Nephron (organoid): ENCODE results near the gene KRTDAP.

Experiments used
- H3K27ac Mint-ChIP-seq, 3 experiments: 2 replicates each; pipeline ENCODE4 v1.8.0; 2020; ENCODE audit warnings: mixed read lengths in 3 of 3, mild to moderate bottlenecking in 2 of 3, moderate library complexity in 1 of 3
- H3K27me3 Mint-ChIP-seq: 2 replicates; pipeline ENCODE4 v1.8.0; 2021; ENCODE audit warnings: low read depth, mild to moderate bottlenecking, moderate library complexity, mixed read lengths
- H3K36me3 Mint-ChIP-seq: 2 replicates; pipeline ENCODE4 v1.8.0; 2020; ENCODE audit warnings: low read depth, mixed read lengths
- H3K4me1 Mint-ChIP-seq: 2 replicates; pipeline ENCODE4 v1.8.0; 2020; ENCODE audit warnings: mixed read lengths
- H3K4me3 Mint-ChIP-seq, 3 experiments: 2 replicates each; pipeline ENCODE4 v1.8.0; 2020; ENCODE audit warnings: mild to moderate bottlenecking in 3 of 3, mixed read lengths in 3 of 3, moderate library complexity in 2 of 3
- H3K9me3 Mint-ChIP-seq: 2 replicates; pipeline ENCODE4 v1.8.0; 2020; ENCODE audit warnings: mixed read lengths
- TF ChIP-seq, protein P1 (sequence below), 3 experiments: fragments of 200-600 bp; sonication (generic); IDR thresholded peaks; one replicate each; pipeline ENCODE4 v1.5.0; 2021; ENCODE audit warnings: antibody characterized with exemption in 3 of 3; ENCODE audit not compliant: unreplicated experiment in 3 of 3

The KRTDAP gene

DNA sequence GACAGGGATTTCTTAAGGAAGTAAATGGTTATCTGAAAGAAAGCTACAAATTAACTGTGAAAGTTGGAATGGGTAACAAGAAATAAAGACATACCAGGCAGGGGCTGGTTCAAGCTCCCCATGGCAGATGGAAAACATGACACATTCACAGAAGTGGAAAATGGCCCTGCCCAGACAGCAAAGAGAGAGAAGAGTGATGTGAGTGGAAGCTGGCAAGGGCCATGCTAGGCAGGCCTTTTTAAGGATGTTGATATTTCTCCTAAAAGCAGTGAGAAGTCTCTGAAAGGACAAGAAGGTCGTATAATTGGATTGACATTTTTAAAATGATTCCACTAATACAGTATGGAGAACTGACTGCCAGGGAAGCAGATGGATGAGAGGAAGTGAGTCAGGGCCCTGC is 45.5 kb downstream of the KRTDAP start:
- Mint-ChIP-seq H3K36me3 (no peaks in the 10 kb centered on the region), H3K27ac (no peak overlapping the region), H3K4me3 (no peak overlapping the region), H3K27me3 (peaks cover 16% of the 10 kb centered on the region), H3K4me1 (peaks cover 10% of the 10 kb centered on the region), H3K9me3 (no peaks in the 10 kb centered on the region)
- TF ChIP-seq, protein P1, sequence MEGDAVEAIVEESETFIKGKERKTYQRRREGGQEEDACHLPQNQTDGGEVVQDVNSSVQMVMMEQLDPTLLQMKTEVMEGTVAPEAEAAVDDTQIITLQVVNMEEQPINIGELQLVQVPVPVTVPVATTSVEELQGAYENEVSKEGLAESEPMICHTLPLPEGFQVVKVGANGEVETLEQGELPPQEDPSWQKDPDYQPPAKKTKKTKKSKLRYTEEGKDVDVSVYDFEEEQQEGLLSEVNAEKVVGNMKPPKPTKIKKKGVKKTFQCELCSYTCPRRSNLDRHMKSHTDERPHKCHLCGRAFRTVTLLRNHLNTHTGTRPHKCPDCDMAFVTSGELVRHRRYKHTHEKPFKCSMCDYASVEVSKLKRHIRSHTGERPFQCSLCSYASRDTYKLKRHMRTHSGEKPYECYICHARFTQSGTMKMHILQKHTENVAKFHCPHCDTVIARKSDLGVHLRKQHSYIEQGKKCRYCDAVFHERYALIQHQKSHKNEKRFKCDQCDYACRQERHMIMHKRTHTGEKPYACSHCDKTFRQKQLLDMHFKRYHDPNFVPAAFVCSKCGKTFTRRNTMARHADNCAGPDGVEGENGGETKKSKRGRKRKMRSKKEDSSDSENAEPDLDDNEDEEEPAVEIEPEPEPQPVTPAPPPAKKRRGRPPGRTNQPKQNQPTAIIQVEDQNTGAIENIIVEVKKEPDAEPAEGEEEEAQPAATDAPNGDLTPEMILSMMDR (IDR thresholded peaks at IDR 0.05; ENCODE audit: unreplicated experiment in 3 of 3), result no peak

DNA sequence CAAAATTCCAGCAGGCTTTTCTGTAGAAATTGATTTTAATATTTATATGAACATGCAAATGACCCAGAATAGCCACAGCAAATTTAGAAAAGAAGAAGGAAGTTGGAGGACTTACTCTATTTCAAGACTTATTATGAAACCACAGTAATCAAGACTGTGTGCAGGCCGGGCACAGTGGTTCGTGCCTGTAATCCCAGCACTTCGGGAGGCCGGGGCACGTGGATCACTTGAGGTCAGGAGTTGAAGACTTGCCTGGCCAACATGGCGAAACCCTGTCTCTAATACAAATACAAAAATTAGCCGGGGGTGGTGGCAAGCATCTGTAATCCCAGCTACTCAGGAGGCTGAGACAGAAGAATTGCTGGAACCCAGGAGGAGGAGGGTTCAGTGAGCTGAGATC is 48.2 kb downstream of the KRTDAP start:
- H3K27me3 Mint-ChIP-seq, result peaks cover 6% of the 10 kb centered on the region

DNA sequence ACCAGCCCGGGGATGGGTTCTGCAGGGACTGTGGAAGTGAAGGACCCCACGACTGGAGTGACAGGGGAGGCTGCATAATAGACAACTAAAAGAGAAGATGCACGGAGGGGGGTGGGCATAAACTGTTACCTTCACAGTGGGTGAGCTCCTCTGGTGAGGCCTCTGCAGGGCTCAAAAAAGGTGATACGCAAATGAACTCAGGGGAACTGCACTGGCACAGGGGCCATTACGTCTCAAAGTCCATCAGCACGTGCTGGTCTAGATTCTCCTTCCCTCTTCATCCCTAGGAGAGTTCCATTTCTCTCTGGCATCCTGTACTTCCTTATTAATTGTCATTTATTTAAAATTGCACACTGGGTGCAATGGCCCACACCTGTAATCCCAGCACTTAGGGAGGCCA is 50.3 kb downstream of the KRTDAP start:
- peaks cover 5% of the 10 kb centered on the region for H3K27me3 Mint-ChIP-seq

More for the DNA sequence above, 48.2 kb downstream of the KRTDAP start:
- Mint-ChIP-seq H3K9me3 (no peaks in the 10 kb centered on the region), H3K27ac (no peak overlapping the region), H3K4me3 (no peak overlapping the region), H3K4me1 (peaks cover 22% of the 10 kb centered on the region), H3K36me3 (no peaks in the 10 kb centered on the region)
- TF ChIP-seq, protein P1 (IDR thresholded peaks at IDR 0.05; ENCODE audit: unreplicated experiment in 3 of 3), result no peak

DNA sequence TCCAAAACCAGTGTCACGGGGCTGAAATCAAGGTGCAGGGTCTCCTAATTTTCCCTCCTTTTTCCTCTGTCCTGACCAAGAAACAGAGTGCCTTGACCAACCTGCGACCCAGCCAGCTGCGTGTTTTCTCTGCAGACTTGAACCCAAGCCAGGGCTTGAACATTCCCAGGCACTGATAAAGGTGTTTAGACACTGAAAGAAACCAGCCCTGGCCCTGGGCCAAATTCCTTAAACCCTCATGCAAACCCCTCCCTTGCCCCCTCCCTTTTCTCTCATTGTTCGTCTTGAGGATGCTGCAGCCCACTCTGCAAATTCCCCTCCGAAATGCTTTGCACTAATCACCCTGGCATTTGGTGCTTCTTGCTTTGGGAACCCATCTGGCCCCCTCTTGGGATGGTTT is 51.7 kb downstream of the KRTDAP start:
- Mint-ChIP-seq H3K9me3 (no peaks in the 10 kb centered on the region), H3K27ac (peak overlapping the region in 2 of 3 experiments; percentile 70 to 82), H3K4me3 (no peak overlapping the region), H3K4me1 (peaks cover 52% of the 10 kb centered on the region), H3K36me3 (no peaks in the 10 kb centered on the region), H3K27me3 (peaks cover 14% of the 10 kb centered on the region)
- TF ChIP-seq, protein P1 (IDR thresholded peaks at IDR 0.05; ENCODE audit: unreplicated experiment in 3 of 3), result no peak

More for the DNA sequence above, 50.3 kb downstream of the KRTDAP start:
- no peaks in the 10 kb centered on the region for H3K9me3 Mint-ChIP-seq
- TF ChIP-seq, protein P1 (IDR thresholded peaks at IDR 0.05; ENCODE audit: unreplicated experiment in 3 of 3), result no peak
- peaks cover 43% of the 10 kb centered on the region for H3K4me1 Mint-ChIP-seq
- H3K27ac Mint-ChIP-seq, result no peak overlapping the region
- no peak overlapping the region for H3K4me3 Mint-ChIP-seq
- H3K36me3 Mint-ChIP-seq, result no peaks in the 10 kb centered on the region

DNA sequence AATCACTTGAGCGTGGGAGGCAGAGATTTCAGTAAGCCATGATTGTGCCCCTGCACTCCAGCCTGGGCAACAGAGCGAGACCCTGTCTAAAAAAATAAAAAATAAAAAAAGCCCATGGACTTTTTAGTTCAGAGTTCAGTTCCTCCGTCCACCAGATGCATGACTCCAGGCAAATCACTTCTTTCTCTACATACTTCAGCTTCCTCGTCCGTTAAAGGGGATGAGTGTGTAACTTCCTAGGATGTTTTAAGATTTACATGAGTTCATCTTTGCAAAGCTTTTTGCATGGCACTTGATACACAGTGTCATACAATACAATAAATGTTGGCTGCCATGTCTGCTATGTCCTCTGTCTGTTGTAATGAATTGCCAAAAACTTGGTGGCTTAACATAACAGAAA is 52.2 kb downstream of the KRTDAP start:
- Mint-ChIP-seq H3K4me1 (peaks cover 52% of the 10 kb centered on the region), H3K9me3 (no peaks in the 10 kb centered on the region), H3K36me3 (no peaks in the 10 kb centered on the region), H3K27me3 (peaks cover 14% of the 10 kb centered on the region), H3K4me3 (no peak overlapping the region), H3K27ac (peak overlapping the region in 2 of 3 experiments; percentile 70 to 82)
- TF ChIP-seq, protein P1 (IDR thresholded peaks at IDR 0.05; ENCODE audit: unreplicated experiment in 3 of 3), result no peak

DNA sequence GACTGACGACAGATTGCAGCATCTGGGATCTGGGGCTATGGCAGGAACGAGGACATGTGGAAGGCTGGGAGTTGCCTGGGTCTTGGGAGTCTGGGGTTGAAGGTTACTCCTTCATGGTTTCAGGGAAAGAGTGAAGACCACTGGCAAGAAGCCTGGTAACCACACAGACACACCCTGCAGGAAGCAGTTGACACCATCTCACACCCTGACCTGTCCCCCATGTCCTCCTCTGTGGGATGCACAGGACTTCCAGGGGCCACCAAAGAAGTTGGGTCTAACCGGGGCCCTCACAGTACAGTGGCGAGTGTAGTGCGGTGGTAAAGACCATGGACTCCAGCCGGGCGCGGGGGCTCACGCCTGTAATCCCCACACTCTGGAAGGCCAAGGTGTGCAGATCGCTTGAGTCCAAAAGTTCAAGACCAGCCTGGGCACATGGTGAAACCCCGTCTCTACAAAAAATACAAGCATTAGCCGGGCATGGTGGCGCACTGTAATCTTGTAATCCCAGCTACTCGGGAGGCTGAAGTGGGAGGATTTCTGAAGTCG is 52.8 kb downstream of the KRTDAP start:
- TF ChIP-seq, protein P1 (IDR thresholded peaks at IDR 0.05; ENCODE audit: unreplicated experiment in 3 of 3), result no peak
- H3K27ac Mint-ChIP-seq, result peak overlapping the region; percentile 87 to 98 (median 89)
- peaks cover 14% of the 10 kb centered on the region for H3K27me3 Mint-ChIP-seq
- no peaks in the 10 kb centered on the region for H3K9me3 Mint-ChIP-seq
- peak overlapping the region in 2 of 3 experiments; percentile 33 to 44 for H3K4me3 Mint-ChIP-seq
- H3K36me3 Mint-ChIP-seq, result no peaks in the 10 kb centered on the region
- H3K4me1 Mint-ChIP-seq, result peaks cover 55% of the 10 kb centered on the region
